Measurements from ENCODE around the gene PROKR2. TPM values are rescaled to one million over a fixed set of nuclear protein-coding genes. Genes with fewer than 3 reads are reported as not detected.

Gene PROKR2
- total and polyA plus RNA-seq, 9 of the 15 experiments (the other 6 are each of a cell fraction or from before 2014, with no cell fraction given): not detected

- TF ChIP-seq ZNF740 (CRISPR knock-in tag; IDR thresholded peaks at IDR 0.05) (no peak), ZNF740 (tag; IDR thresholded peaks at IDR 0.05) (no peak), RERE (CRISPR knock-in tag; IDR thresholded peaks at IDR 0.05; ENCODE audit: borderline replicate concordance) (no peak)
Measured at GRCh38 chr20:5354901-5355300, 38.1 kb upstream of the PROKR2 start (continued).
